OCI-LY3 (cell line): ENCODE results near the gene MDGA2.

ENCODE experiments used
- H2AFZ ChIP-seq: fragments of 200-600, 300-600 bp; shearing (Covaris generic); 2 replicates; pipeline ENCODE4 v1.6.0; 2014; ENCODE audit warnings: antibody characterized with exemption, low read depth, low read length
- H3K27ac ChIP-seq: fragments of 200-600, 300-600 bp; sonication (generic); 2 replicates; pipeline ENCODE4 v1.5.1; 2014; ENCODE audit warnings: mild to moderate bottlenecking, low read length, moderate library complexity, mixed read lengths
- H3K27me3 ChIP-seq: fragments of 200-600, 300-600 bp; sonication (generic); 2 replicates; pipeline ENCODE4 v1.6.1; 2014; ENCODE audit warnings: low read depth, low read length, mixed read lengths
- H3K36me3 ChIP-seq: fragments of 200-600, 300-600 bp; sonication (generic); replicated peaks from 2 replicates; pipeline ENCODE3; 2014; ENCODE audit warnings: low read depth, low read length, mixed read lengths
- H3K4me1 ChIP-seq: fragments of 300-600, 200-600 bp; sonication (generic); 2 replicates; pipeline ENCODE4 v1.6.1; 2014; ENCODE audit warnings: low read length, mixed read lengths
- H3K4me2 ChIP-seq: fragments of 200-600, 300-600 bp; sonication (generic); 2 replicates; pipeline ENCODE4 v1.6.1; 2014; ENCODE audit warnings: low read length, mixed read lengths
- H3K4me3 ChIP-seq: fragments of 300-600, 200-600 bp; sonication (generic); 2 replicates; pipeline ENCODE4 v1.5.1; 2014; ENCODE audit warnings: antibody characterized with exemption, mild to moderate bottlenecking, low read length, moderate library complexity
- H3K79me2 ChIP-seq: fragments of 300-600, 200-600 bp; shearing (Covaris generic); 2 replicates; pipeline ENCODE4 v1.6.1; 2014; ENCODE audit warnings: mild to moderate bottlenecking, low read length, mixed read lengths
- H3K9ac ChIP-seq: fragments of 300-600, 200-600 bp; shearing (Covaris generic); 2 replicates; pipeline ENCODE4 v1.6.0; 2014; ENCODE audit warnings: mild to moderate bottlenecking, low read length, moderate library complexity
- H3K9me3 ChIP-seq: fragments of 200-600, 300-600 bp; shearing (Covaris generic); 2 replicates; pipeline ENCODE4 v1.6.1; 2014; ENCODE audit warnings: low read length, mixed read lengths; ENCODE audit not compliant: insufficient read depth
- H4K20me1 ChIP-seq: fragments of 200-600, 300-600 bp; sonication (generic); 2 replicates; pipeline ENCODE4 v1.6.1; 2016; ENCODE audit warnings: low read length, mixed read lengths; ENCODE audit not compliant: insufficient read depth
- CTCF ChIP-seq: fragments of 200-600, 300-600 bp; sonication (generic); IDR thresholded peaks from 2 replicates; pipeline ENCODE4 v1.5.1; 2014; ENCODE audit warnings: antibody characterized with exemption, low read length, low read depth
- EZH2phosphoT487 ChIP-seq: fragments of 200-600 bp; shearing (Covaris generic); IDR thresholded peaks from 2 replicates; pipeline ENCODE4 v1.6.1; 2018; ENCODE audit warnings: antibody characterized with exemption, mixed run types, low read depth

The MDGA2 gene

GRCh38 chr14:46894476-46894875, 780.9 kb downstream of the MDGA2 start:
- TF ChIP-seq EZH2phosphoT487, result no peak
- no peak for TF ChIP-seq CTCF
- H3K4me2 ChIP-seq, result no peak overlapping the region
- H3K4me3 ChIP-seq, result no peak overlapping the region
- H3K27ac ChIP-seq, result no peak overlapping the region
- H3K36me3 ChIP-seq, result no peaks in the 10 kb centered on the region
- H3K9ac ChIP-seq, result no peak overlapping the region
- H2AFZ ChIP-seq, result no peak overlapping the region
- H3K79me2 ChIP-seq, result no peaks in the 10 kb centered on the region
- no peaks in the 10 kb centered on the region for H3K4me1 ChIP-seq
- H3K9me3 ChIP-seq, result no peaks in the 10 kb centered on the region
- H3K27me3 ChIP-seq, result no peaks in the 10 kb centered on the region
- H4K20me1 ChIP-seq, result no peaks in the 10 kb centered on the region

- Histone ChIP-seq H3K27ac (no peak overlapping the region), H3K4me1 (peaks cover 17% of the 10 kb centered on the region), H4K20me1 (no peaks in the 10 kb centered on the region), H3K9me3 (no peaks in the 10 kb centered on the region), H3K9ac (no peak overlapping the region), H3K27me3 (0 out of 2 replicates have a peak, but pooled peaks cover 3% of the 10 kb centered on the region), H3K36me3 (no peaks in the 10 kb centered on the region), H3K4me2 (peak overlapping the region; percentile 43), H2AFZ (no peak overlapping the region), H3K79me2 (no peaks in the 10 kb centered on the region), H3K4me3 (peak overlapping the region; percentile 10; the same call in 1 of the 2 replicates)
- TF ChIP-seq EZH2phosphoT487 (no peak), CTCF (no peak)
Measured at GRCh38 chr14:46887144-46887543, 788.3 kb downstream of the MDGA2 start.

GRCh38 chr14:46885566-46885965, 789.8 kb downstream of the MDGA2 start:
- H2AFZ ChIP-seq, result no peak overlapping the region
- TF ChIP-seq EZH2phosphoT487, result no peak
- TF ChIP-seq CTCF, result no peak
- H3K4me2 ChIP-seq, result no peak overlapping the region
- H3K27me3 ChIP-seq, result 0 out of 2 replicates have a peak, but pooled peaks cover 3% of the 10 kb centered on the region
- H3K36me3 ChIP-seq, result no peaks in the 10 kb centered on the region
- H3K27ac ChIP-seq, result no peak overlapping the region
- no peak overlapping the region for H3K9ac ChIP-seq
- no peak overlapping the region for H3K4me3 ChIP-seq
- no peaks in the 10 kb centered on the region for H4K20me1 ChIP-seq
- H3K9me3 ChIP-seq, result no peaks in the 10 kb centered on the region
- peaks cover 17% of the 10 kb centered on the region for H3K4me1 ChIP-seq
- no peaks in the 10 kb centered on the region for H3K79me2 ChIP-seq

GRCh38 chr14:46861753-46862152, 813.7 kb downstream of the MDGA2 start:
- no peak overlapping the region for H2AFZ ChIP-seq
- no peaks in the 10 kb centered on the region for H3K79me2 ChIP-seq
- H3K4me3 ChIP-seq, result no peak overlapping the region
- H3K27me3 ChIP-seq, result no peaks in the 10 kb centered on the region
- no peaks in the 10 kb centered on the region for H4K20me1 ChIP-seq
- no peak overlapping the region for H3K4me2 ChIP-seq
- no peak overlapping the region for H3K27ac ChIP-seq
- TF ChIP-seq CTCF (no peak), EZH2phosphoT487 (no peak)
- no peaks in the 10 kb centered on the region for H3K4me1 ChIP-seq
- H3K36me3 ChIP-seq, result no peaks in the 10 kb centered on the region
- no peaks in the 10 kb centered on the region for H3K9me3 ChIP-seq
- no peak overlapping the region for H3K9ac ChIP-seq
